Thyroid gland (tissue), 4 donors: ENCODE data around the gene DIS3L2.

Experiments
- POLR2A ChIP-seq, 2 donors: fragments of 450-650 bp; IDR thresholded peaks; one replicate each; pipeline ENCODE4 v1.6.1; 2017; ENCODE audit warnings: antibody characterized with exemption in 2 of 2, mild to moderate bottlenecking in 2 of 2, moderate library complexity in 1 of 2
- TF ChIP-seq, protein P1 (sequence below), 6 experiments: fragments of 200-600 bp in 3 of 6; fragments of 450-650 bp in 3 of 6; sonication (generic) in 3 of 6; IDR thresholded peaks; one replicate each; pipeline ENCODE4 v1.5.1; 2016 to 2019; ENCODE audit warnings: antibody characterized with exemption in 6 of 6, mild to moderate bottlenecking in 2 of 6, inconsistent platforms in 1 of 6, moderate library complexity in 1 of 6

DNA sequence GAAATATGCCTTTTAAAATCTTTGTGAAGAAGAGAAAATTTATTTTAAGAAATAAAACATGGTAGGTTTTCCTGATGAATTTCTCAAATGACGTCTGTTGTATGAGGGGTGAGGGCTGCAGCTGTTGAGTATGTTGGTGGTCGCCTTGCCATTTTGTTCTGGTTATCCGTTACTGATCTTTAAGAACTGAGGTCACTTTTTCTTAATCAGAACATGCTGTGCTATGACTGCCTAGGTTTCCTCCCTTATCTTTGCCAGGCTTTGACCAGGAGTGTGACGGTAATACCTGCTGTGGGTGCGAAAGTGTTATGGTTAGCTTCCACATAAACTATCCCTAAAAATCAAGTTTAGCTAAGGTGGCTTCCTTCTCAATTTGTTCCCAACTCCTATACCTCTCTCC is 176.9 kb downstream of the DIS3L2 start:
- TF ChIP-seq, protein P1, sequence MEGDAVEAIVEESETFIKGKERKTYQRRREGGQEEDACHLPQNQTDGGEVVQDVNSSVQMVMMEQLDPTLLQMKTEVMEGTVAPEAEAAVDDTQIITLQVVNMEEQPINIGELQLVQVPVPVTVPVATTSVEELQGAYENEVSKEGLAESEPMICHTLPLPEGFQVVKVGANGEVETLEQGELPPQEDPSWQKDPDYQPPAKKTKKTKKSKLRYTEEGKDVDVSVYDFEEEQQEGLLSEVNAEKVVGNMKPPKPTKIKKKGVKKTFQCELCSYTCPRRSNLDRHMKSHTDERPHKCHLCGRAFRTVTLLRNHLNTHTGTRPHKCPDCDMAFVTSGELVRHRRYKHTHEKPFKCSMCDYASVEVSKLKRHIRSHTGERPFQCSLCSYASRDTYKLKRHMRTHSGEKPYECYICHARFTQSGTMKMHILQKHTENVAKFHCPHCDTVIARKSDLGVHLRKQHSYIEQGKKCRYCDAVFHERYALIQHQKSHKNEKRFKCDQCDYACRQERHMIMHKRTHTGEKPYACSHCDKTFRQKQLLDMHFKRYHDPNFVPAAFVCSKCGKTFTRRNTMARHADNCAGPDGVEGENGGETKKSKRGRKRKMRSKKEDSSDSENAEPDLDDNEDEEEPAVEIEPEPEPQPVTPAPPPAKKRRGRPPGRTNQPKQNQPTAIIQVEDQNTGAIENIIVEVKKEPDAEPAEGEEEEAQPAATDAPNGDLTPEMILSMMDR (IDR thresholded peaks at IDR 0.05), result no peak
- TF ChIP-seq POLR2A (IDR thresholded peaks at IDR 0.05), result no peak
